HT1080 (cell line): ENCODE data around the gene PIAS1. TPM values are rescaled to one million over a fixed set of nuclear protein-coding genes. Genes with fewer than 3 reads are reported as not detected.
A peak's percentile ranks its signal among the peaks of the same experiment; 100 is the strongest.
"Not testable (repeated sequence)": the region's sequence is repeated elsewhere in the genome, so short reads cannot be mapped to it uniquely, and the experiment has no call there.

Source experiments
- DNase-seq: peaks from one replicate; pipeline ENCODE4 v3.0.0-alpha.2; 2015; ENCODE audit warnings: low read depth
- total RNA-seq: library from RNA; depleted of rRNA; stranded (reverse); fragments of >200 nt; shearing (Covaris generic); gene quantifications from 2 replicates; pipeline ENCODE4 v1.2.3, GENCODE V29; 2014

PIAS1 gene
- total RNA-seq, 1 experiment from 2014 or later = 22.7 TPM

DNA sequence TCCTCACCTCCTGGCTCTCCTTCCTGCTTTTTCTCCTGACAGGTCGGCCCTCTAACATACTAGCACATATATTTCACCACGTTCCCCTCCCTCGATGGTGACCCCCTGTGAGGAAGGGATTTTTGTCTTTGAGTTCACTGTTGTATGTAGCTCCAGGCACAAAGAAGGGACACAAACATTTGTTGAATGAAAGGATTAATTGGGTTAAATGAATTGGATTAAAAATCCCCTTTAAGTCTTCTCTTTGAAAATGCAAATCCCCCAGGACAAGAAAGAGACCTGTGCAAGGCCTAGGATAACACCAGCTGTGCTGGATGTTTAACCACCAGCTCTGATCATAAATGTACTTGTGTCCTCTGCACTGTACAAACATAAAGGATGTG is 147.8 kb downstream of the PIAS1 start:
- no peak for DNase-seq

GRCh38 chr15:68202994-68203393 is 148.9 kb downstream of the PIAS1 start:
- DNase-seq = not testable (repeated sequence)

- DNase-seq = no peak
Observed at GRCh38 chr15:68203486-68203885, 149.4 kb downstream of the PIAS1 start.

GRCh38 chr15:68203956-68204355 is 149.8 kb downstream of the PIAS1 start:
- no peak for DNase-seq

DNA sequence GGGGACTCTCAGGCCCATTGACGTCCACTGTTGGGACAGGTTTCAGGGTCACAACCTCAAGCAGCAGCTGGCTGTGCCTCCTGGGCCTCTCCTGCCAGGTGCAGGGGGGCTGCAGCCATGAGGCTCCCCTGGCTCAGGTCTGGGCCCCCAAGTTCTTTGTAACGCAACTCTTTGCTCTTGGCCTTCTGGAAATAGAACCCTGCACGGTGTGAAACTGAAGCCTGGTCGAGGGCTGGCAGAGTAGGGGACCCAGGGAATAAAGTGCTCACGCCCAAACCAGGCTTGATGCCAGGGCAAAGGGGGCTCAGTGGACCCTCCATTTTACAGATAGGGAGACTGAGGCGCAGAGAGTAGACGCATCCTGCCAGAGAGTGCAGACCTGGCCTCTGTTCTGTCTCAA is 150.2 kb downstream of the PIAS1 start:
- DNase-seq = no peak

- DNase-seq = no peak
Observed at GRCh38 chr15:68204776-68205557, 150.9 kb downstream of the PIAS1 start, which contains the start of gene CALML4. CALML4 (minus strand) TSS chr15:68205332; CDS start chr15:68205247, 85 bp downstream.

DNA sequence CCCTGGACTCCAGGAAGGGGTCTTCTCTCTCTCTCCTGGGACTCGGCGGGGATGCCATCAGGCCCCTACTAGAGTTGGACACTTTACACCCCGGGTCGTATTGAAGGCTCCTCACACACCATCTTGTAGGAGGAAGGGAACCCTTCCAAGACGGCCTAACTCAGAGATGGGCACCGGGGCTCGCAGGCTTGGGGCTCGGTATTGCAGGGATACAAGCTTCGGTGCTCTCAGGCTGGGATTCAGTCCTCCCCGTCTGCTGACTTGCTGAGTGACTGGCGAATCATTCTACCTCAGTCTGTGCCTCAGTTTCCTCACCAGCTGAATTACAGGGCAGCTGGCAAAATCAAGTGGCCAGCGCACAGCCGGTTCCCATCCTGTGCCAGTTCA is 151.4 kb downstream of the PIAS1 start:
- DNase-seq = no peak

- no peak for DNase-seq
Observed at GRCh38 chr15:68205954-68206539, 151.9 kb downstream of the PIAS1 start.

GRCh38 chr15:68206711-68207151 is 152.6 kb downstream of the PIAS1 start:
- DNase-seq = no peak

DNA sequence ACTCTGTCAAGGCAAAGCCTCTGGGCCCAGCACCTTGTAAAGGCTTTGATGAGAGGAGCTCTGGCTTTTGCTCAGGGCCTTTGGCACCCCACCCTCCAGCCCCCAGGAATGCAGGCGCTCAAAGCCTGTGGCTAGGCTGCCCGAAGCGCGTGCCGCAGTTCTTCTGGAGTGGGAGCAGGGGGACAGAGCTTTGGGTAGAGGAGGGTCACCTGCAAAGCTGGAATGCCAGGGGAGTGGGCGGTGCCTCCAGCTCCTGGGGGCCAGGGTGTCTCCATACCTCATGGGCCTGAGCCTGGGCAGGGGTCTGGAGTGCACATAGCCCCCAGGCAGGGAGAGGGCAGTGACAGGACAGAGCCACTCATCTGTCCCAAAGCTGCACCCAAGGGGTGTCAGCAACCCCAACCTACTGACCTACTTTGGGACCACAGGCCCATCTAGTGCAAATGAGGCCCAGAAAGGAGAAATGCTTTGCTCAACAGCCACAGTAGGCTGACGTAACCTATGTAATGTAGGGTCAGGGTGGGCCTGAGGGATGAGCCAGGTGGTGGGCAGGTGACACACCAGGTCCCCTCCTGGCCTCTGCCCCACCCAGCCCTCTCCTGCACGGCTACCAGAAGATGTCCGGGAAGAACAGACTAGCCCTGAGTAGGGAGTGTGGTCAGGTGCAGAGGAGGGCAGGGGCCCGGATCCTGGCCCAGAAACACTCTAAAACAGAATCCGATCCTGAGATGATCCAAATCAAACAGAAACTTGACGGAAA is 153.2 kb downstream of the PIAS1 start:
- DNase-seq = no peak

- DNase-seq = no peak
Observed at GRCh38 chr15:68208136-68208535, 154.0 kb downstream of the PIAS1 start.

GRCh38 chr15:68208636-68209240 is 154.6 kb downstream of the PIAS1 start:
- DNase-seq = no peak

GRCh38 chr15:68209272-68209671 is 155.2 kb downstream of the PIAS1 start:
- DNase-seq = no peak

GRCh38 chr15:68209735-68210408 is 155.8 kb downstream of the PIAS1 start:
- DNase-seq = peak; percentile 16

GRCh38 chr15:68210409-68210756 is 156.3 kb downstream of the PIAS1 start:
- DNase-seq = no peak

DNA sequence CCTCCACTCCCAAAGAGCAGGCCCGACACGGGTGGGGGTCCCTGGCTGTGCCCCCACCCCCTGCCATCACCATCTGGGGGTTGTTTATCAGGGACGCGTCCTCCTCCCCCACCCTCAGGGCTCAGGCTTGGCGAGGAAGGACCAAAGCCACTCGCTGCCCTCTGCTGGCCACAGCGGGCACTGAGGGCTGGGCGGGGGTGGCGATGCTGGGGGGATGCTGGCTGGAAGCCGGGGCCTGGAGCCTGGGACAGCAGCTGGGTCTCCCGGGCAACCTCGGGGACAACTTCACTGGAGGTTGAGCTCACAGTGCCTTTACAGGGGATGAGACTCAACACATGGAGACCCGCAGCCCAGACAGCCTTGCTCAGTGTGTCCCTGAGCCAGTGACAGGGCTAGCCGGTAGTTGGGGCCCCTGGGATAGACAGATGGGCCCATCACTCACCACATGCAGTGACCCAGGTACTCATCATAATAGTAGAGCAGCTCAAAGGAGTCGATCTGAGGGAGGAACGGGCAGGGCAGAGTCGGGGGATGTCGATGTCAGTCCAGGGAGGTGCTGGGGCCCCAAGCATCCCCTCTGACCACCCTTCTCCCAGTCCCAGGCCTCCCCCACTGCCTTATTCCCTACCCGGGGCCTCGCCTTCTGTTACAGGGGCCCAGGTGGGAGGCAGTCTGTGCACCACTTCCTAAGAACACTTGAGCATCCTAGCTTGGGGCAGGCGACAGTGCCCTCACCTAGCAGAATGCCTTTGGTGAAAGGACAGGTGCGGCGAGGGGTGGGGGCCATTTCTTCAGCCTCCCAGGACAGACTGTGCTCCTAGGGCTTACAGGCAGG is 156.9 kb downstream of the PIAS1 start:
- no peak for DNase-seq

GRCh38 chr15:68211656-68212320 is 157.7 kb downstream of the PIAS1 start:
- DNase-seq = no peak

DNA sequence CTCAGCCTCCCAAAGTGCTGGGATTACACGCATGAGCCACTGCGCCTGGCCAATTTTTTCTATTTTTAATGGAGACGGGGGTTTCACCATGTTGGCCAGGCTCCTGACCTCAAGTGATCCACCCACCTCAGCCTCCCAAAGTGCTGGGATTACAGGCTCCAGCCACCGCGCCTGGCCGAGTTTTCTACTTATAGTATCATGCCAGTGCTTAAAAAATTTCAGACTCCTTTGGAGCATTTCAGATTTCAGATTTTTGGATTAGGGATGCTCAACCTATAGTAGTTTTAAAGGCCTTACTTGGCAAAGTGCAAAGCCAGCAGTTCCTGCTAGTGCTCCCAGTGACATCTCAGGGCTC is 159.4 kb downstream of the PIAS1 start:
- DNase-seq = not testable (repeated sequence)

GRCh38 chr15:68213991-68214837 is 160.1 kb downstream of the PIAS1 start:
- DNase-seq = no peak
